ENCODE results near the gene MCM10.

- TF ChIP-seq CTCF (IDR thresholded peaks at IDR 0.05), result no peak
- no peak for TF ChIP-seq REST (IDR thresholded peaks at IDR 0.05; ENCODE audit: insufficient read depth in 1 of 2, low read depth in 2 of 2, low read length in 1 of 2)
- TF ChIP-seq SIN3A (IDR thresholded peaks at IDR 0.05; ENCODE audit: borderline replicate concordance, insufficient read depth, low read depth, low read length), result no peak
- no peak for TF ChIP-seq POLR2AphosphoS5 (IDR thresholded peaks at IDR 0.05; ENCODE audit: low read depth, low read length)
- no peak for TF ChIP-seq TCF7L2 (IDR thresholded peaks at IDR 0.05; ENCODE audit: low read depth, low read length)
These were observed 64.2 kb downstream of the MCM10 start for GRCh38 chr10:13225601-13226000.

Data from Panc1 (cell line).